Measurements from ENCODE around the gene TSHZ2. TPM values are rescaled to one million over a fixed set of nuclear protein-coding genes. Genes with fewer than 3 reads are reported as not detected.

The TSHZ2 gene
- total RNA-seq, 1 donor from 2014 or later = 51.9 TPM

GRCh38 chr20:53080687-53080962, 108.5 kb downstream of the TSHZ2 start:
- intact Hi-C loops (cut with DNase I) = no loop called here
- Histone ChIP-seq H3K27me3 (no peaks in the 10 kb centered on the region), H3K4me1 (no peaks in the 10 kb centered on the region), H3K27ac (peak overlapping the region in 1 of 2 donors; percentile 4), H3K4me3 (no peak overlapping the region), H3K9me3 (no peaks in the 10 kb centered on the region), H3K36me3 (no peaks in the 10 kb centered on the region)
- TF ChIP-seq CTCF (IDR thresholded peaks at IDR 0.05) = no peak
- no peak for DNase-seq (ENCODE audit: low spot score in 2 of 2)

GRCh38 chr20:53080969-53081871, 109.1 kb downstream of the TSHZ2 start:
- intact Hi-C loops (cut with DNase I) = no loop called here
- DNase-seq (ENCODE audit: low spot score in 2 of 2) = no peak
- no peaks in the 10 kb centered on the region for H3K36me3 ChIP-seq
- H3K4me1 ChIP-seq = no peaks in the 10 kb centered on the region
- H3K27ac ChIP-seq = peak overlapping the region in 1 of 2 donors; percentile 4
- TF ChIP-seq CTCF (IDR thresholded peaks at IDR 0.05) = no peak
- H3K4me3 ChIP-seq = no peak overlapping the region
- no peaks in the 10 kb centered on the region for H3K9me3 ChIP-seq
- no peaks in the 10 kb centered on the region for H3K27me3 ChIP-seq

GRCh38 chr20:53081916-53082863, 110.0 kb downstream of the TSHZ2 start:
- no peaks in the 10 kb centered on the region for H3K9me3 ChIP-seq
- H3K4me3 ChIP-seq = no peak overlapping the region
- no peak for TF ChIP-seq CTCF (IDR thresholded peaks at IDR 0.05)
- H3K27ac ChIP-seq = no peak overlapping the region
- no peak for DNase-seq (ENCODE audit: low spot score in 2 of 2)
- H3K4me1 ChIP-seq = no peaks in the 10 kb centered on the region
- no peaks in the 10 kb centered on the region for H3K27me3 ChIP-seq
- no peaks in the 10 kb centered on the region for H3K36me3 ChIP-seq
- intact Hi-C loops (cut with DNase I) = no loop called here

GRCh38 chr20:53083411-53083810, 111.3 kb downstream of the TSHZ2 start:
- H3K27me3 ChIP-seq = no peaks in the 10 kb centered on the region
- no peaks in the 10 kb centered on the region for H3K9me3 ChIP-seq
- intact Hi-C loops (cut with DNase I) = no loop called here
- H3K27ac ChIP-seq = no peak overlapping the region
- no peaks in the 10 kb centered on the region for H3K4me1 ChIP-seq
- no peak for TF ChIP-seq CTCF (IDR thresholded peaks at IDR 0.05)
- H3K36me3 ChIP-seq = no peaks in the 10 kb centered on the region
- DNase-seq (ENCODE audit: low spot score in 2 of 2) = no peak
- no peak overlapping the region for H3K4me3 ChIP-seq

GRCh38 chr20:53084408-53084997, 112.3 kb downstream of the TSHZ2 start:
- no peaks in the 10 kb centered on the region for H3K27me3 ChIP-seq
- H3K36me3 ChIP-seq = no peaks in the 10 kb centered on the region
- H3K9me3 ChIP-seq = no peaks in the 10 kb centered on the region
- no peaks in the 10 kb centered on the region for H3K4me1 ChIP-seq
- H3K4me3 ChIP-seq = no peak overlapping the region
- DNase-seq (ENCODE audit: low spot score in 2 of 2) = no peak
- no peak overlapping the region for H3K27ac ChIP-seq
- no peak for TF ChIP-seq CTCF (IDR thresholded peaks at IDR 0.05)
- intact Hi-C loops (cut with DNase I) = no loop called here

Data from ascending aorta (tissue), 2 donors.